GM19452 (cell line): ENCODE results near the gene SUPT16H.
"Not testable (repeated sequence)": the region's sequence is repeated elsewhere in the genome, so short reads cannot be mapped to it uniquely, and the experiment has no call there.

Experiments
- ATAC-seq: cut with Tn5 transposase; IDR thresholded peaks from one replicate; pipeline ENCODE4 v1.9.1; 2021; ENCODE audit not compliant: unreplicated experiment

Gene SUPT16H

DNA sequence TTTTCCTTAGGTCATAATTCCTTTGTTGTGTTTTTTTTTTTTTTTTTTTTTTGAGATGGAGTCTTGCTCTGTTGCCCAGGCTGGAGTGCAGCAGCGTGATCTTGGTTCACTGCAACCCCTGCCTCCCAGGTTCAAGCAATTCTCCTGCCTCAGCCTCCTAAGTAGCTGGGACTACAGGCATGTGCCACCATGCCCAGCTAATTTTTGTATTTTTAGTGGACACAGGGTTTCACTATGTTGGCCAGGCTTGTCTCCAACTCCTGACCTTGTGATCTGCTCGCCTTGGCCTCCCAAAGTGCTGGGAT, 81.0 kb downstream of the SUPT16H start:
- ATAC-seq, result not testable (repeated sequence)

- no peak for ATAC-seq
These were observed 81.6 kb downstream of the SUPT16H start for GRCh38 chr14:21302013-21302835.
